Measurements from ENCODE around the gene SIK2.

SIK2 gene

DNA sequence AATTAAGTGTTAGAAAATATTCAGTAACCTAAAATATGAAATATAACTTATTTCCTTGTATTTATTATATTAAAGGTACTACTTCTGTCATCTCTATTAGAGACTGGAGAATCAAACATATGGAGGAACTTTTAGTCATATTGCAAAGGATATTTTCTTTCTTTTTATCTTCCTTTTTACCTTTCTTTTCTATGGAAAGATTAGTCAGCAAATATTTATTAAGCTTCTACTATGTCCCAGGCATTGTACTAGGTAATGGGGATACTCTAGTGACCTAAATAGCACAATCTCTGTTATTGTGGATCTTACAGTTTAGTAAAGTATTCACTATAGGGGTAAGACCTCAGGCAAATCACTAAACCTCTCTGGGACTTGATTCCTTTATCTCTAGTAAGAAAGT lies 18.3 kb downstream of the SIK2 start:
- H3K4me3 ChIP-seq (ENCODE audit: low read depth, low read length) = no peak overlapping the region
- ChIA-PET POLR2A (no interaction called here), CTCF (interaction anchor here (0.9 to 6.1 kb wide), 3 partner anchors 16 to 156 kb away, joined by 3 to 50 read pairs (median 3); no protein-coding TSS in a partner anchor)
- DNase-seq (ENCODE audit: low read depth, low spot score) = no peak
- TF ChIP-seq, protein P1, sequence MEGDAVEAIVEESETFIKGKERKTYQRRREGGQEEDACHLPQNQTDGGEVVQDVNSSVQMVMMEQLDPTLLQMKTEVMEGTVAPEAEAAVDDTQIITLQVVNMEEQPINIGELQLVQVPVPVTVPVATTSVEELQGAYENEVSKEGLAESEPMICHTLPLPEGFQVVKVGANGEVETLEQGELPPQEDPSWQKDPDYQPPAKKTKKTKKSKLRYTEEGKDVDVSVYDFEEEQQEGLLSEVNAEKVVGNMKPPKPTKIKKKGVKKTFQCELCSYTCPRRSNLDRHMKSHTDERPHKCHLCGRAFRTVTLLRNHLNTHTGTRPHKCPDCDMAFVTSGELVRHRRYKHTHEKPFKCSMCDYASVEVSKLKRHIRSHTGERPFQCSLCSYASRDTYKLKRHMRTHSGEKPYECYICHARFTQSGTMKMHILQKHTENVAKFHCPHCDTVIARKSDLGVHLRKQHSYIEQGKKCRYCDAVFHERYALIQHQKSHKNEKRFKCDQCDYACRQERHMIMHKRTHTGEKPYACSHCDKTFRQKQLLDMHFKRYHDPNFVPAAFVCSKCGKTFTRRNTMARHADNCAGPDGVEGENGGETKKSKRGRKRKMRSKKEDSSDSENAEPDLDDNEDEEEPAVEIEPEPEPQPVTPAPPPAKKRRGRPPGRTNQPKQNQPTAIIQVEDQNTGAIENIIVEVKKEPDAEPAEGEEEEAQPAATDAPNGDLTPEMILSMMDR (IDR thresholded peaks at IDR 0.05; ENCODE audit: insufficient read depth, low read length, missing control alignments) = no peak

DNA sequence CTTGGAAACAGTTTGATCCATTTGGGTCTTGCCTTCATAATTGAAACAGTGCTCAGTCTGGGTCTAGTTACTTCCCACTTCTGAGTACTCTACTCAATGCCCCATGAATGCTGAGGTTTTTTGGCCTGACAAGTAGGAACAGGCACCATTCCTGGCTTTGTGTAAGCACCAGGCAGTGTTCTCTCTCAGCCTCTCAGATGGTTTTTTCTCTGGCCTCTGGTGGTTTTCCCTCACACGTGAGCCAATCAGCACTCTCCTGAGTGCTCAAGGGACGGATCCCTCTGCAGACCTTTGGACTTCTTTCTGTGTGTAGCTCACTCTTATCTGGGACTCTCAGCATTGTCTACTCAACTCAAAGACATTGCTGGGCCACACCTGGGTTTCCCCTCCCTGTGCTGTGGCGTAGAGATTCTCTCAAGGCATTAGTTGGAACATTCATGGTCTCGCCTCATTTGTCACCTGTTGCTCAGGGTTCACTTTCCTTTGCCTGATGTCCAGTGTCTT lies 21.3 kb downstream of the SIK2 start:
- POLR2A ChIA-PET = no interaction called here
- TF ChIP-seq, protein P1 (IDR thresholded peaks at IDR 0.05; ENCODE audit: insufficient read depth, low read length, missing control alignments) = no peak
- no peak for DNase-seq (ENCODE audit: low read depth, low spot score)
- CTCF ChIA-PET = interaction anchor here (0.8 to 0.9 kb wide), 2 partner anchors 10 to 144 kb away, joined by 3 to 4 read pairs; no protein-coding TSS in a partner anchor
- no peak overlapping the region for H3K4me3 ChIP-seq (ENCODE audit: low read depth, low read length)

GRCh38 chr11:111624608-111625007 lies 22.4 kb downstream of the SIK2 start:
- TF ChIP-seq, protein P1 (IDR thresholded peaks at IDR 0.05; ENCODE audit: insufficient read depth, low read length, missing control alignments) = no peak
- ChIA-PET CTCF (interaction anchor here (0.8 to 0.9 kb wide), 4 partner anchors 11 to 143 kb away, joined by 3 to 4 read pairs (median 3); no protein-coding TSS in a partner anchor), POLR2A (no interaction called here)
- no peak overlapping the region for H3K4me3 ChIP-seq (ENCODE audit: low read depth, low read length)
- DNase-seq (ENCODE audit: low read depth, low spot score) = no peak

- POLR2A ChIA-PET = no interaction called here
- TF ChIP-seq, protein P1 (IDR thresholded peaks at IDR 0.05; ENCODE audit: insufficient read depth, low read length, missing control alignments) = no peak
- DNase-seq (ENCODE audit: low read depth, low spot score) = no peak
- CTCF ChIA-PET = interaction anchor here (0.9 to 1.5 kb wide), 2 partner anchors 23 to 159 kb away, joined by 3 to 5 read pairs; no protein-coding TSS in a partner anchor
- no peak overlapping the region for H3K4me3 ChIP-seq (ENCODE audit: low read depth, low read length)
Measured at GRCh38 chr11:111627591-111627990, 25.3 kb downstream of the SIK2 start.

GRCh38 chr11:111629499-111629898 lies 27.2 kb downstream of the SIK2 start:
- TF ChIP-seq, protein P1 (IDR thresholded peaks at IDR 0.05; ENCODE audit: insufficient read depth, low read length, missing control alignments) = no peak
- ChIA-PET CTCF (no interaction called here), POLR2A (no interaction called here)
- DNase-seq (ENCODE audit: low read depth, low spot score) = no peak
- H3K4me3 ChIP-seq (ENCODE audit: low read depth, low read length) = no peak overlapping the region

DNA sequence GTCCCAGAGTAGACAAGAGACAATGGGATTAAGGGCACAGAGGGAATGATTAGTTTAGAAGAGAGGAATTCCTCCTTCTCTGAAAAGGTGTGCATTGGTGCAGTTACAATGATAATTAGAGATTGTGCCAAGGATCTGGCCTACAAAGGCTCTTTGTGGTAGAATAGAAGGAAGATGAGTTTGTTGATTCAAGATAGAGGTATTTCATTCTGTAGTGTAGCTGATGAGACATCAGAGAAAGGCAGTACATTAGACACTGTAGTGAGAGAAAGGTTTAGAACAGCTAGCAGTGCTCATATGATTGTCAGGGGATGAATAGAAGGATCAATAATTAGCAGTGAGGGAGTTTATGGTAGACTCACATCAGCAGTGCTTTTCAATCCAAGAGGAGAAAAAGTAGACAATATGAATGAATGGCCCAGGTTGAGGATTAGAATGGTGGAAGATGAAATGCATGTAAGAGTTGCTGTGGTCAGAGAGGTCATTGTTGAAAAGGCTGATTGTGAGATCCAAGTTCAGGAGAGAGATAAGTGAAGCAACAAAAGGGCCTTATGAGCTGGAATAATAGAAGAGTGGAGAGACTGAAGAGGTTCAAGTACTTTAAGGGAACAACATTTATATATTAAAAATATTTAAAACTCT lies 28.9 kb downstream of the SIK2 start:
- POLR2A ChIA-PET = interaction anchor here (0.8 kb wide), 1 partner anchor 100 kb away, joined by 3 read pairs; no protein-coding TSS in a partner anchor

More for the DNA sequence above, 28.9 kb downstream of the SIK2 start:
- DNase-seq (ENCODE audit: low read depth, low spot score) = no peak
- no peak overlapping the region for H3K4me3 ChIP-seq (ENCODE audit: low read depth, low read length)
- CTCF ChIA-PET = interaction anchor here (0.6 to 2.0 kb wide), 3 partner anchors 27 to 144 kb away, joined by 3 to 13 read pairs (median 4); no protein-coding TSS in a partner anchor
- TF ChIP-seq, protein P1 (IDR thresholded peaks at IDR 0.05; ENCODE audit: insufficient read depth, low read length, missing control alignments) = no peak
